NCI-H82 treated with DMSO at 0.1 percent for 48 hours (cell line): ENCODE results near the gene RHBDD1.

Source experiments
- DNase-seq: peaks from one replicate; lab custom pipeline; 2025; ENCODE audit not compliant: unreplicated experiment; lab: John Stamatoyannopoulos, UW

Gene RHBDD1

GRCh38 chr2:226845386-226846116 lies 9.7 kb downstream of the RHBDD1 start:
- DNase-seq, result no peak

- DNase-seq, result no peak
Observed at GRCh38 chr2:226847090-226847489, 11.2 kb downstream of the RHBDD1 start.

GRCh38 chr2:226847511-226847910 lies 11.7 kb downstream of the RHBDD1 start:
- no peak for DNase-seq

GRCh38 chr2:226849349-226849748 lies 13.5 kb downstream of the RHBDD1 start:
- no peak for DNase-seq

DNA sequence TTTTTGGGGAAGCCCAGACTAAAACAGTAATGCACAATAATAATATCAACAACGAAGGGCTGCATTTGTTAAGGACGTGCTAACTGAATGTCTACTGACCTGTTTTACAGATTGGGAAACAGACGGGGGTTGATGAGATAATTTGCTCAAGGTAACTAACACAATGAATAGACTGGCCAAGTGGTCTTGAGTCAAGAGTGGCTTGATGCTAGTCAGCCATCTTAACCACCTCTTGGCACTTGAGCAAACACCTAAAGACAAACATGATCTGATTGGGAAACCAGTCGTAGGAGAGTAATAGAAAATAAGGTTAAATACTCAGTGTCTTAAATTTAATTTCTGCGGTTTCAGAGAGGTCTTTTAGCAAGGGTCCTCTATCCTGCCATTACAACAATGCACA lies 14.2 kb downstream of the RHBDD1 start:
- DNase-seq, result no peak

DNA sequence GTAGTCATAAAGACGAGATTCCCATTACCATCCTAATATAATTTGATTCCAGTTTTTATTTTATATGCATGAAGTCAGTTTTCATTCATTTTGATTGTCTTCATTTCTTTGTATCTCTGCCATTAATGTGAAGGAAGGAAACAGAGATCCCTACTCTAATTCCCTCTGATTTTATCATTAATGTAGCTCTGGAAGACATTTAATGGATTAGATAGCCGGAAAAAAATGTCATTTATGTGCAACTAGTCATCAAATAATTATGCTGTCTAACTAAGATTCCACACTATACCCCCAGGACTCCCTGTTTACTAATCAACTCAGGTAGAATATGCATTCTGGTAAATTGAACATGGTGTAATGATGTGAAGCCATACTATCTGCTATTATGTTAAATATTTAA lies 19.9 kb downstream of the RHBDD1 start:
- DNase-seq, result no peak

DNA sequence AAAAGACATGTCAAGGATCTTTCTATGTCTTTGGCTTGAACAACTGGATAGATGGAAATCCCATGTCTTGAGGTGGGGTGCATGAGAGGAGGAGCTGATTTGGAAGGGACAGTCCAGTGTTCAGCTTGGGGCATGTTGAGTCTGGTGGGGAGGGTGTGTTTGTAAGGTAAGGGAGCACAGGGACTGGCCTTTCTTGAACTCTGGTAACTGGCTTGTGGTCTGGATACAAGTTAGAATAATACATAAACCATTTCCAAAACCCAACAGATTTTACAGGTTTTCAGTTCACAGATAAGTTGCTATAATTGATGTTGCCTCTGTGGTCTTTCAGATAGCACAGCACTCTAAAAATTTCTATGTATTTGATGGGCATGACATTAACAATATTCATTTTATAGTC lies 24.2 kb downstream of the RHBDD1 start:
- DNase-seq, result no peak

DNA sequence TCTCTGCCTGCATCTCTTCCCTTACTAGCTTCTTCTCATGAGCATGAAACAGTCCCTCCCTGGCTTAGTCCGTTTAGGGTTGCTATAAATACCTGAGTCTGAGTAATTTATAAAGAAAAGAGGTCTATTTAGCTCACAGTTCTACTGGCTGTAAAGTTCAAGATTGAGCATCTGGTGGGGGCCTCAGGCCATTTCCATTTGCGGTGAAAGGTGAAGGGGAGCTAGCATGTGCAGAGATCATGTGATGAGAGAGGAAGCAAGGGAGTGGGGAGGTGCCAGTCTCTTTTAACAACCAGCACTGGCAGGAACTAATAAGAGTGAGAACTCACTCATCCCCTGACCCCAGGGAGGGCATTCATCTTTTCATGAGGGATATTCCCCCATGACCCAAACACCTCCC lies 26.8 kb downstream of the RHBDD1 start:
- no peak for DNase-seq

GRCh38 chr2:226865273-226865672 lies 29.4 kb downstream of the RHBDD1 start:
- no peak for DNase-seq

GRCh38 chr2:226865710-226866109 lies 29.9 kb downstream of the RHBDD1 start:
- DNase-seq, result no peak

DNA sequence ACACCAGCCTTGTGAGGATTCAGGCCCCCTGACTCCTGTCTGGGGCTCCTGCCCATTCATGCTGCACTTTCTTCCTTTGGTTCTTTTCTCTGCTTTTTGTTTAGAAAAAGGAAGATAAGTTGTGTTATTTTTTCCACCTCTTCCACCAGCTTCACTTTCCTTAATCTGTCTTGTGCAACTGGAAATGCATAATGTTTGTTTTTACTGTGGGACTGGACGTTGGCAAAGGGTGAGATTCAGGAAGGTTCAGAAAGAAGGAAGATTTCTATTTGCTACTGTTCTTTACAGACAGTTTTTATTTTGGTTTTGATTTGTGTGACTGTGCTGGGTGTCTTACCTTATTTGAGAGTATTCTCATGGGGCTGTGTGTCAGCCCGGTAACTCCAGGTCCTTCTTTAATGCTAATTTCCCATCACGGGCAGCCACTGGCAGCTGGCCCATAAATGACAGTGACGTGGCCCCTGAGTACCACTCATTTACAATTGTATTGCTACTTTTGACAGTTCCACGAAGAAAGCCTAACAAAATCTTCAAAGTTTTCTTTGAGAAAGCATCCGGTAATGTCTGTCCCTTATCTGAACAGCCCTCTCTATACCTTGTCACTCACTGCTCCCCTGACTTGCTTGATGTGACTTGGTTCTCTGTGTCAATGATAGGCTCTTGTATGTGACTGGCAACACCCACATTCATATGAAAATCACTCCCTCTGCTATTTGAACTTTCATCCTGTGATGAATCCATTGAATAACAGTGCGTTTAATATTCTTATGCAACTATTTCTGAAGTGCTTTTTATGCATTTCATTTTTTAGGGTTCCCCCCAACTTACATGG lies 32.7 kb downstream of the RHBDD1 start:
- DNase-seq, result no peak

DNA sequence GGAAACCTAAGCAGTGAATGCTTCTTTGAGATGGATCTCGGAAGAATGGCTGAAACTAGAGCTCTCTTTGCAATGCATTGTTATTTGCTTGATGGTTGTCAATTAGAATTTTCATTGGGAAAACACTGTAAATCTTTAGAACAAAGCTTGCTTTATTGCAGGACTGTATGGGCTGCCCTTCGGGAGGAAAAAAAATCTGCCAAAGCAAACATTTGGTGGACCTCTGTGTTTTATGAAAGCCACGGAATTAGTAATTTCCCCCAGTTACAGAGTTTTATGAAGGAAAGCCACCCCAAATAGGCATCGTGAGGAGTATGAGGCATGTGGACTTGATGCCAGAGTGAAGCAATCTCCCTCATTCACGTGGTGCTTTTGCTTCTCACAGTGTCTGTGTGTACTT lies 33.5 kb downstream of the RHBDD1 start:
- no peak for DNase-seq

DNA sequence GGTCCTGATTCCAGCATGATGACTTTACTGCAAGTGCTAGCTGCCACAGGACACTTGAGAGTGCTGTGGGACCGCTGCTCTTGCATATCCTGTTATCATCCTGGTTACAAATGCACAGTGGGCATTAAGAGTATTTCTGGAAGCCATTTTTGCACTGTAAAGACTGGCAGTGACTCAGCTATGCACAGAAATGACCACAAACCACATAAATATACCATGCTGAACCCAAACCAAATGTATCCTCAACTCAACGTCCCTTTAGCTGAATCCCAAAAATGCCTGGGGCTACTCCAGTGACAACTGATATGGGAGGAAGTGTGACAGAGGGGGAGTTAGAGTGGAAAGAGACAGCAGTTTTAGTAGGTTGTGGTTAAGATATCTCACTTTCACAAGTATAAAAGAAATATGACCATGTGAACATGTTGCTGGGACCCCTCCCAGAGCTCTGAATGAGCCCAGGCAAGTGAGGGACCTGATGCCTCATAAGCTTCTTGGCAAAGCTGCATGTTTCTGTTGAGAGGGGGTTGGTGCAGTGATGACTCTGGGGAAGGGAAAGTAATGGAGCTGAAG lies 37.3 kb downstream of the RHBDD1 start:
- DNase-seq, result no peak

- no peak for DNase-seq
Observed at GRCh38 chr2:226873826-226874225, 38.0 kb downstream of the RHBDD1 start.

- peak; percentile 22 for DNase-seq
Observed at GRCh38 chr2:226874749-226875148, 38.9 kb downstream of the RHBDD1 start.

DNA sequence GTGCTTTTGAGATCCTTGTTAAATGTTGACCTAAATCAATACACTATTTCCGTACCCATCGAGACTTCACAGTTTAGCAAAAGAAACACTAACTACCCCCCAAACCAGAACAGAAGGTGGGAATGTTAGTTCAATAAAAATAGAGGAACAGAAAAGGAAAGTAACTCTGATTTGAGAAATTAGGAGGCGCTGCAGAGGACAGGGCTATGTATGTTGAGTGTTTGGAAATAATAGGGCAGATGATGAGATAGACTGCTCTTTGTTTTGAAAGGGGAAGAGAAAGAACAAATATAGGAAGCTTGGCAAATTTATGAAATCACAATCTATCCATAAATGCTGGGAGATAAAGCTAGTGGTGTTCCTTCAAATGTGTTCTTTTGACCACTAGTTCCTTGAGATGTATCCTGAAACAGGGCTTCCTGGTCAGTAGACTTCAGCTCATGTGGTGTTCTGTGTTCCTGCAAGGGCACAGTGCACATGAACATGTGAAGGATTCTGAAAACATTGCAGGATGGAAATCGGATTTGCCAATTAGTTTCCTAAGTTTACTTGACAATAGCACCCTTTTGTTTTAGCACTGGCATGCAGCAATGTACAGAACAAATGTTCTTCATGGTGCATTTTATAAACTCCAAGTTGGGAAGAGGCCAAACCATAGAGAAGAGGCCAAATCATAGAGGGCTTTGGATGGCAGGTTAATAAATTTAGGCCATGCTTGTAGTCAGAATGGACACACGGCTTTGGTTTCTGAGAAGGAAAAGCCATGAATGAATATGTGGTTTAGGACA lies 39.8 kb downstream of the RHBDD1 start:
- DNase-seq, result no peak

DNA sequence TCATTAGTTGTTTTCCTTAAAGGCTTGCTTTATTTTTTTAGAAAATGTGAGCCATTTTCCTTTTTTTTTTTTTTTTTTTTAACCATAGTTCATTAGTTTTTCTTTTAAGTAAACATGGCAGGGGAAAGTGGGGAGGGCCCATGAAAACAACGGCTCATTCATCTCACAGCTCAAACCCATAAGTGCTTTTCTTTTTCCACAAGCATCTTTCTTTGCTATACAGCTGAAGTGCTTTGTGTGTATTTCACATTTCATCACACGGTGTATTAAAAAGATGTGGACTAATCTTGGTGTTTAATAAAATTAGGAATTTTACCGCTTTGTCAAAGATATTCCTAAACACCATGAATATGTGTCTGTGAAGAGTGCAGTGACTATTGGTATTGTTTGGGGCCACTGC lies 41.6 kb downstream of the RHBDD1 start:
- no peak for DNase-seq

- no peak for DNase-seq
Observed at GRCh38 chr2:226881287-226881686, 45.4 kb downstream of the RHBDD1 start.

GRCh38 chr2:226882606-226883005 lies 46.8 kb downstream of the RHBDD1 start:
- no peak for DNase-seq

DNA sequence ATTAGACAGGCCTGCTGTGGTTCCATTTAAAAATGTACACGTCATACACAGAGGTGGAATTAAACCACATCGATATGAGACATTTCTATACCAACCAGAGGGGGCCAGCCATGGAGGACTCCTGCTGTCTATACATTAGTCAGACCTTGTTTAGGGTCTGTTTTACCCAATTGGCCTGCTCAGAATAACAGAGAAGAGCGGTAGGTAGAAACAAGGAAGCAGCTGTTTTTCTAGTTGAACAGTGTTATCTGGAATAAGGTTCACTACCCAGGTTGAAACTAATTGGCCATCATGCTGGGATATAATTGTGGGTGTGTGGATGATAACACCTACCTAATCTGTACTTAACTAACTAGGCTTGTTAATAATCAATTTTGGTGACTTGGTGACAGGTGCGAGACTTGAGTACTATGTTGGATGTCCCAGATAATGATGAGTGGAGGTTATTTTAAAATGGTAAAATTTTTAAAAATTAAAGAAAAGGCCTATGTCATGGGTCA lies 47.5 kb downstream of the RHBDD1 start:
- no peak for DNase-seq

- no peak for DNase-seq
Observed at GRCh38 chr2:226884166-226884565, 48.3 kb downstream of the RHBDD1 start.
